ENCODE data around the gene IL2RG. TPM values are rescaled to one million over a fixed set of nuclear protein-coding genes. Genes with fewer than 3 reads are reported as not detected.

Gene IL2RG
- total RNA-seq, 1 experiment from 2014 or later, result not detected

DNA sequence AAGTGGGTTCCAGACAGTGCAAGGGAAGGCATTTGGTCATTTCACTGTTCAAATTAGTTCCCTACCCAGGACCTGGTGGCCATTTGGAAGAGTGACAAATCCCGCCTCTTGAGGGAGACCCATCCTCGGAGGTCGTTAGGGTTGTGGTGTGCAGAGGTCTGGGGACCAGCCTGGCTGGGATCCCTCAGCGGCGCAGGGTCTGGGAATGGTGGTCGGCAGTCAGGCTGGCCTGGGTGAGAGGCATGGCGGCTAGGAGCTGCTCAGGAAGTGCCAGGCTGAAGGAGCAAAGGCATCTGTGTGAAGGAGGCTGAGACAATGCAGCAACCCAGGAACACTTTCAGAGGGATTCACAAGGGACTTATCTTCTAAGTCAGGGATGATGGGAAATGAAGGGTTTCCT, 40.0 kb upstream of the IL2RG start:
- H3K79me2 ChIP-seq (ENCODE audit: low read length), result no peaks in the 10 kb centered on the region
- H3K27ac ChIP-seq (ENCODE audit: low read length), result no peak overlapping the region
- H3K36me3 ChIP-seq (ENCODE audit: low read depth, low read length), result no peaks in the 10 kb centered on the region
- intact Hi-C loops (cut with micrococcal nuclease), result no loop called here
- peaks cover 3% of the 10 kb centered on the region for H3K4me1 ChIP-seq (ENCODE audit: insufficient read depth, low read length)
- TF ChIP-seq, protein P1, sequence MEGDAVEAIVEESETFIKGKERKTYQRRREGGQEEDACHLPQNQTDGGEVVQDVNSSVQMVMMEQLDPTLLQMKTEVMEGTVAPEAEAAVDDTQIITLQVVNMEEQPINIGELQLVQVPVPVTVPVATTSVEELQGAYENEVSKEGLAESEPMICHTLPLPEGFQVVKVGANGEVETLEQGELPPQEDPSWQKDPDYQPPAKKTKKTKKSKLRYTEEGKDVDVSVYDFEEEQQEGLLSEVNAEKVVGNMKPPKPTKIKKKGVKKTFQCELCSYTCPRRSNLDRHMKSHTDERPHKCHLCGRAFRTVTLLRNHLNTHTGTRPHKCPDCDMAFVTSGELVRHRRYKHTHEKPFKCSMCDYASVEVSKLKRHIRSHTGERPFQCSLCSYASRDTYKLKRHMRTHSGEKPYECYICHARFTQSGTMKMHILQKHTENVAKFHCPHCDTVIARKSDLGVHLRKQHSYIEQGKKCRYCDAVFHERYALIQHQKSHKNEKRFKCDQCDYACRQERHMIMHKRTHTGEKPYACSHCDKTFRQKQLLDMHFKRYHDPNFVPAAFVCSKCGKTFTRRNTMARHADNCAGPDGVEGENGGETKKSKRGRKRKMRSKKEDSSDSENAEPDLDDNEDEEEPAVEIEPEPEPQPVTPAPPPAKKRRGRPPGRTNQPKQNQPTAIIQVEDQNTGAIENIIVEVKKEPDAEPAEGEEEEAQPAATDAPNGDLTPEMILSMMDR (conservative IDR thresholded peaks at IDR 0.05; ENCODE audit: low read depth, low read length), result no peak
- TF ChIP-seq EZH2phosphoT487 (IDR thresholded peaks at IDR 0.05; ENCODE audit: borderline replicate concordance, low read length), result no peak
- TF ChIP-seq EZH2 (IDR thresholded peaks at IDR 0.05; ENCODE audit: low read length, unreplicated experiment), result no peak
- H3F3A ChIP-seq (ENCODE audit: low read length, unreplicated experiment), result no peaks in the 10 kb centered on the region
- H3K9me2 ChIP-seq (replicated peaks; ENCODE audit: low read length), result no peaks in the 10 kb centered on the region
- CTCF ChIA-PET, result interaction anchor here (0.6 kb wide), 1 partner anchor 10 kb away, joined by 3 read pairs; no protein-coding TSS in a partner anchor
- no peak overlapping the region for H3K9ac ChIP-seq (ENCODE audit: low read length)
- no peaks in the 10 kb centered on the region for H3K9me3 ChIP-seq (ENCODE audit: low read length)
- H3K4me3 ChIP-seq (ENCODE audit: low read length), result no peak overlapping the region
- no TSS peak for BruUV-seq (replicated peaks)
- H3K4me2 ChIP-seq (ENCODE audit: low read length), result no peak overlapping the region
- no peaks in the 10 kb centered on the region for H4K20me1 ChIP-seq (ENCODE audit: low read length)
- POLR2A ChIA-PET (ENCODE audit: unreplicated experiment), result no interaction called here
- no peak for DNase-seq
- ATAC-seq, result no peak
- H3K27me3 ChIP-seq (ENCODE audit: low read length), result no peaks in the 10 kb centered on the region
- no peak overlapping the region for H2AFZ ChIP-seq (ENCODE audit: low read length)

DNA sequence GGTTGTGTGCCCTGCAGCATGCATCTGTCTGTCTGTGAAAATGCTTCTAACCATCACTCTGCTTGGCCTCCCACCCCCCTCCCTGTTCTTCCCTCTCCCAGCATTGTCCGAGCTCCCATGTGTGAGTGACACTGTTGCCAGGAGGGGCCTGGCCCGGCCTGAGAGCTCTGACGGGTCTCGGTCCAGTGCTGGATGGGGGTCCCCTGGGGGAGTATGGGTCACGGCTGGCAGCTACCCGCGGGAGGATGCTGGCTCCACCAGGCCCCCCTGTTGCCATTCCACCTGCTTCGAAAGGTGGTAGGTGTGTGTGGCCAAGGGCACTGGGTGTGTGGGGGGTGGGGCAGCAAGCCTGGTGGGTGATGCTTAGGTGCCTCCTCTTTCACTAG, 36.9 kb upstream of the IL2RG start:
- H3K27me3 ChIP-seq (ENCODE audit: low read length), result no peaks in the 10 kb centered on the region
- H3K27ac ChIP-seq (ENCODE audit: low read length), result no peak overlapping the region
- H4K20me1 ChIP-seq (ENCODE audit: low read length), result no peaks in the 10 kb centered on the region
- no peak overlapping the region for H3K4me2 ChIP-seq (ENCODE audit: low read length)
- intact Hi-C loops (cut with micrococcal nuclease), result no loop called here
- no peaks in the 10 kb centered on the region for H3K79me2 ChIP-seq (ENCODE audit: low read length)
- ATAC-seq (no peak), DNase-seq (no peak)
- ChIA-PET CTCF (no interaction called here), POLR2A (ENCODE audit: unreplicated experiment) (no interaction called here)
- no TSS peak for BruUV-seq (replicated peaks)
- H3F3A ChIP-seq (ENCODE audit: low read length, unreplicated experiment), result no peaks in the 10 kb centered on the region
- peaks cover 10% of the 10 kb centered on the region for H3K4me1 ChIP-seq (ENCODE audit: insufficient read depth, low read length)
- no peaks in the 10 kb centered on the region for H3K36me3 ChIP-seq (ENCODE audit: low read depth, low read length)
- no peaks in the 10 kb centered on the region for H3K9me3 ChIP-seq (ENCODE audit: low read length)
- no peak for TF ChIP-seq EZH2 (IDR thresholded peaks at IDR 0.05; ENCODE audit: low read length, unreplicated experiment)
- TF ChIP-seq EZH2phosphoT487 (IDR thresholded peaks at IDR 0.05; ENCODE audit: borderline replicate concordance, low read length), result no peak
- TF ChIP-seq, protein P1 (conservative IDR thresholded peaks at IDR 0.05; ENCODE audit: low read depth, low read length), result no peak
- no peaks in the 10 kb centered on the region for H3K9me2 ChIP-seq (replicated peaks; ENCODE audit: low read length)
- no peak overlapping the region for H2AFZ ChIP-seq (ENCODE audit: low read length)
- no peak overlapping the region for H3K9ac ChIP-seq (ENCODE audit: low read length)
- no peak overlapping the region for H3K4me3 ChIP-seq (ENCODE audit: low read length)

DNA sequence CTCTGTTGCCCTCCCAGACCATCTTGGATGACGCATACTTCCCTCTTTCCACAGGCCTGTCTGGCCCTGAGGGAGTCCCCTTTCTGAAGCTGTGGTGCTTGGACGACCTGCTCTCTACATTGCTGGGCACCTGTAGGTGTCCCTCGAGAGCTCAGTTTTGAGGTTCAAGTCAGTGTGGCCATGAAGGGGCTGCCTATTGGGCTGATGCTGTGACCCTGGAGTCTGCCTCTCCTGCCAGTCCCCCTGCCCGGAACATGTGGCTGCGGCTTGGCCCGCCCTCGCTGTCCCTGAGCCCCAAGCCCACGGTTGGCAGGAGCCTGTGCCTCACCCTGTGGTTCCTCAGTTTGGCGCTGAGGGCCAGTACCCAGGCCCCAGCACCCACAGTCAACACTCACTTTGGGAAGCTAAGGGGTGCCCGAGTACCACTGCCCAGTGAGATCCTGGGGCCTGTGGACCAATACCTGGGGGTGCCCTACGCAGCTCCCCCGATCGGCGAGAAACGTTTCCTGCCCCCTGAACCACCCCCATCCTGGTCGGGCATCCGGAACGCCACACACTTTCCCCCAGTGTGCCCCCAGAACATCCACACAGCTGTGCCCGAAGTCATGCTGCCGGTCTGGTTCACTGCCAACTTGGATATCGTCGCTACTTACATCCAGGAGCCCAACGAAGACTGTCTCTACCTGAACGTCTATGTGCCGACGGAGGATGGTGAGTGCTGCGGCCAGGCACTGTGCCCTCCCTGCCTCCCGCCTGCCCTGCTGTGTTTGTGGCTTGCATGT, 36.3 kb upstream of the IL2RG start:
- no peaks in the 10 kb centered on the region for H3K9me2 ChIP-seq (replicated peaks; ENCODE audit: low read length)
- no peaks in the 10 kb centered on the region for H3K36me3 ChIP-seq (ENCODE audit: low read depth, low read length)
- no peaks in the 10 kb centered on the region for H3K79me2 ChIP-seq (ENCODE audit: low read length)
- no peak overlapping the region for H2AFZ ChIP-seq (ENCODE audit: low read length)
- no peaks in the 10 kb centered on the region for H3K27me3 ChIP-seq (ENCODE audit: low read length)
- peaks cover 10% of the 10 kb centered on the region for H3K4me1 ChIP-seq (ENCODE audit: insufficient read depth, low read length)
- H3F3A ChIP-seq (ENCODE audit: low read length, unreplicated experiment), result no peaks in the 10 kb centered on the region
- no TSS peak for BruUV-seq (replicated peaks)
- H3K4me2 ChIP-seq (ENCODE audit: low read length), result no peak overlapping the region
- DNase-seq (no peak), ATAC-seq (no peak)
- ChIA-PET POLR2A (ENCODE audit: unreplicated experiment) (no interaction called here), CTCF (no interaction called here)
- no peaks in the 10 kb centered on the region for H4K20me1 ChIP-seq (ENCODE audit: low read length)
- intact Hi-C loops (cut with micrococcal nuclease), result no loop called here
- no peak for TF ChIP-seq EZH2 (IDR thresholded peaks at IDR 0.05; ENCODE audit: low read length, unreplicated experiment)
- TF ChIP-seq, protein P1 (conservative IDR thresholded peaks at IDR 0.05; ENCODE audit: low read depth, low read length), result no peak
- TF ChIP-seq EZH2phosphoT487 (IDR thresholded peaks at IDR 0.05; ENCODE audit: borderline replicate concordance, low read length), result no peak
- no peak overlapping the region for H3K27ac ChIP-seq (ENCODE audit: low read length)
- no peaks in the 10 kb centered on the region for H3K9me3 ChIP-seq (ENCODE audit: low read length)
- H3K9ac ChIP-seq (ENCODE audit: low read length), result no peak overlapping the region
- no peak overlapping the region for H3K4me3 ChIP-seq (ENCODE audit: low read length)
